Breast epithelium (tissue), 3 donors: ENCODE data around the gene VPS52.
"Not testable (repeated sequence)": the region's sequence is repeated elsewhere in the genome, so short reads cannot be mapped to it uniquely, and the experiment has no call there.

Experiments
- CTCF ChIP-seq, 3 donors: fragments of 450-650 bp; IDR thresholded peaks; one replicate each; pipeline ENCODE4 v1.5.1; 2016 to 2017; ENCODE audit warnings: antibody characterized with exemption in 3 of 3, mild to moderate bottlenecking in 3 of 3, moderate library complexity in 3 of 3
- POLR2A ChIP-seq: fragments of 450-650 bp; IDR thresholded peaks from one replicate; pipeline ENCODE4 v1.6.1; 2016; ENCODE audit warnings: antibody characterized with exemption, mild to moderate bottlenecking, moderate library complexity
- POLR2AphosphoS5 ChIP-seq, 3 donors: sonication (generic); formaldehyde crosslinking; IDR thresholded peaks; one replicate each; pipeline ENCODE4 v1.6.1; 2017; ENCODE audit warnings: antibody characterized with exemption in 3 of 3

GRCh38 chr6:33275795-33276580 lies 4.3 kb upstream of the VPS52 start:
- TF ChIP-seq CTCF (IDR thresholded peaks at IDR 0.05); POLR2A; POLR2AphosphoS5 (IDR thresholded peaks at IDR 0.05): not testable (repeated sequence)
